LoVo (cell line): Measurements from ENCODE around the gene LIMS1.
"Not testable (repeated sequence)": the region's sequence is repeated elsewhere in the genome, so short reads cannot be mapped to it uniquely, and the experiment has no call there.

Source experiments
- DNase-seq: peaks from one replicate; pipeline ENCODE4 v3.0.0-alpha.2; 2016; ENCODE audit warnings: low spot score

The LIMS1 gene

GRCh38 chr2:108587621-108588020 lies 53.4 kb downstream of the LIMS1 start:
- no peak for DNase-seq

- no peak for DNase-seq
Observed at GRCh38 chr2:108588070-108588668, 53.9 kb downstream of the LIMS1 start.

GRCh38 chr2:108589372-108589771 lies 55.1 kb downstream of the LIMS1 start:
- no peak for DNase-seq

- DNase-seq, result no peak
Observed at GRCh38 chr2:108589781-108590180, 55.5 kb downstream of the LIMS1 start.

- DNase-seq, result no peak
Observed at GRCh38 chr2:108591163-108591562, 56.9 kb downstream of the LIMS1 start.

GRCh38 chr2:108593547-108594098 lies 59.4 kb downstream of the LIMS1 start:
- DNase-seq, result peak; percentile 15

GRCh38 chr2:108594132-108594981 lies 60.1 kb downstream of the LIMS1 start:
- peak; percentile 27 for DNase-seq

GRCh38 chr2:108594982-108595464 lies 60.8 kb downstream of the LIMS1 start:
- DNase-seq, result peak; percentile 17

GRCh38 chr2:108595771-108596170 lies 61.5 kb downstream of the LIMS1 start:
- not testable (repeated sequence) for DNase-seq

GRCh38 chr2:108597105-108597744 lies 63.0 kb downstream of the LIMS1 start:
- not testable (repeated sequence) for DNase-seq

GRCh38 chr2:108601199-108601598 lies 66.9 kb downstream of the LIMS1 start:
- DNase-seq, result not testable (repeated sequence)

GRCh38 chr2:108602422-108602821 lies 68.2 kb downstream of the LIMS1 start:
- DNase-seq, result no peak

- DNase-seq, result no peak
Observed at GRCh38 chr2:108604196-108604595, 69.9 kb downstream of the LIMS1 start.

- DNase-seq, result no peak
Observed at GRCh38 chr2:108605947-108606346, 71.7 kb downstream of the LIMS1 start.

- DNase-seq, result no peak
Observed at GRCh38 chr2:108607706-108608301, 73.5 kb downstream of the LIMS1 start.

- no peak for DNase-seq
Observed at GRCh38 chr2:108611021-108611420, 76.8 kb downstream of the LIMS1 start.

GRCh38 chr2:108612153-108612513 lies 77.9 kb downstream of the LIMS1 start:
- DNase-seq, result no peak

- no peak for DNase-seq
Observed at GRCh38 chr2:108612514-108613183, 78.4 kb downstream of the LIMS1 start.

- no peak for DNase-seq
Observed at GRCh38 chr2:108613261-108614042, 79.2 kb downstream of the LIMS1 start.

GRCh38 chr2:108614043-108614545 lies 79.8 kb downstream of the LIMS1 start:
- DNase-seq, result no peak

- DNase-seq, result no peak
Observed at GRCh38 chr2:108614659-108615058, 80.4 kb downstream of the LIMS1 start.
